HCT116 (cell line): ENCODE measurements around the gene PRPF40B. TPM values are rescaled to one million over a fixed set of nuclear protein-coding genes. Genes with fewer than 3 reads are reported as not detected.

Experiments used
- ATAC-seq: fragments of 200-7000 bp; cut with Tn5 transposase; 2 replicates; pipeline ENCODE4 v1.9.1; 2020; ENCODE audit warnings: mild to moderate bottlenecking, moderate library complexity
- Bru-seq: library from RNA; stranded (reverse); fragments of 400-500 nt; gene quantifications from one replicate; lab custom pipeline; 2021; lab: Mats Ljungman, UMichigan
- BruChase-seq, 2 experiments: library from RNA; stranded (reverse); fragments of 400-500 nt; gene quantifications; one replicate each; lab custom pipeline; 2021; lab: Mats Ljungman, UMichigan
- BruUV-seq: library from RNA; stranded (reverse); fragments of 400-500 nt; replicated peaks from 2 replicates; lab custom pipeline; 2021; lab: Mats Ljungman, UMichigan
- CTCF ChIA-PET: fragments of 300-600 bp; sonication (Branson Sonifier 250); formaldehyde crosslinking; loops from one replicate; lab custom pipeline; 2021; ENCODE audit warnings: antibody characterized with exemption; lab: Charles Lee
- POLR2A ChIA-PET: fragments of 300-600, 350-600 bp; sonication (Branson Sonifier 250); formaldehyde crosslinking; loops from one replicate; lab custom pipeline; 2021; ENCODE audit warnings: antibody characterized with exemption; lab: Charles Lee
- RAD21 ChIA-PET, 2 experiments: fragments of 300-600 bp; sonication (Branson Sonifier 250); formaldehyde crosslinking; loops; one replicate each; lab custom pipeline; 2023; ENCODE audit warnings: low total read pairs in 2 of 2; ENCODE audit not compliant: uncharacterized antibody in 2 of 2, unreplicated experiment in 2 of 2, low non-redundant PET in 1 of 2; lab: Charles Lee
- DNase-seq: peaks from one replicate; pipeline ENCODE4 v3.0.0-alpha.2; 2010; ENCODE audit warnings: low read depth, low spot score
- H2AFZ ChIP-seq: fragments of 200-600 bp; shearing (Covaris generic), sonication (generic); 2 replicates; pipeline ENCODE4 v1.6.1; 2017; ENCODE audit warnings: low read depth, mixed run types, mixed read lengths, antibody characterized with exemption, low read length; ENCODE audit not compliant: poor library complexity, severe bottlenecking
- H3K27ac ChIP-seq: 2 replicates; pipeline ENCODE4 v1.5.1; 2012; ENCODE audit warnings: low read depth, low read length
- H3K27me3 ChIP-seq: fragments of 200-600 bp; sonication (generic); 2 replicates; pipeline ENCODE4 v1.6.1; 2016; ENCODE audit warnings: mixed run types, low read length, mixed read lengths; ENCODE audit not compliant: insufficient read depth
- H3K36me3 ChIP-seq, 2 experiments: fragments of 200-500 bp in 1 of 2; fragments of 200-600 bp in 1 of 2; sonication (Bioruptor generic) in 1 of 2; sonication (generic) in 1 of 2; 2 replicates each; pipeline versions ENCODE4 v1.5.1 to v1.6.1; 2014 to 2016; ENCODE audit warnings: low read length in 2 of 2, inconsistent platforms in 1 of 2, mixed read lengths in 1 of 2, mixed run types in 1 of 2; ENCODE audit not compliant: insufficient read depth in 2 of 2, control insufficient read depth in 1 of 2
- H3K4me1 ChIP-seq, 2 experiments: fragments of 200-600 bp in 1 of 2; sonication (generic) in 1 of 2; 2 replicates each; pipeline versions ENCODE4 v1.5.1 to v1.6.1; 2012 to 2017; ENCODE audit warnings: low read length in 2 of 2, inconsistent platforms in 1 of 2, mild to moderate bottlenecking in 1 of 2, mixed read lengths in 1 of 2, mixed run types in 1 of 2, moderate library complexity in 1 of 2; ENCODE audit not compliant: insufficient read depth in 2 of 2, control insufficient read depth in 1 of 2
- H3K4me2 ChIP-seq: fragments of 200-600 bp; sonication (generic); 2 replicates; pipeline ENCODE4 v1.6.1; 2017; ENCODE audit warnings: mixed run types, low read length, mixed read lengths
- H3K4me3 ChIP-seq, 2 experiments: fragments of 200-600 bp in 1 of 2; sonication (generic) in 1 of 2; replicated peaks in 1 of 2; 2 replicates each; pipeline ENCODE4 v1.5.1; 2011 to 2016; ENCODE audit warnings: low read length in 2 of 2, control low read depth in 1 of 2, low read depth in 1 of 2, mild to moderate bottlenecking in 1 of 2, mixed read lengths in 1 of 2, mixed run types in 1 of 2
- H3K79me2 ChIP-seq: fragments of 200-600 bp; sonication (generic); 2 replicates; pipeline ENCODE4 v1.6.1; 2017; ENCODE audit warnings: mild to moderate bottlenecking, mixed run types, low read length, moderate library complexity, mixed read lengths; ENCODE audit not compliant: insufficient read depth
- H3K9ac ChIP-seq: fragments of 200-600 bp; sonication (generic); 2 replicates; pipeline ENCODE4 v1.6.1; 2016; ENCODE audit warnings: low read length, mixed read lengths
- H3K9me2 ChIP-seq: fragments of 200-600 bp; sonication (generic), shearing (Covaris generic); 2 replicates; pipeline ENCODE4 v1.6.1; 2017; ENCODE audit warnings: mixed run types, mild to moderate bottlenecking, moderate library complexity; ENCODE audit not compliant: insufficient read depth
- H3K9me3 ChIP-seq, 2 experiments: fragments of 200-500 bp in 1 of 2; fragments of 200-600 bp in 1 of 2; sonication (Bioruptor generic) in 1 of 2; sonication (generic) in 1 of 2; 2 replicates each; pipeline ENCODE4 v1.6.1; 2014 to 2017; ENCODE audit warnings: low read length in 2 of 2, mixed read lengths in 2 of 2, inconsistent platforms in 1 of 2, low read depth in 1 of 2, mild to moderate bottlenecking in 1 of 2, mixed run types in 1 of 2, moderate library complexity in 1 of 2; ENCODE audit not compliant: control insufficient read depth in 1 of 2, insufficient read depth in 1 of 2
- H4K20me1 ChIP-seq: fragments of 200-600 bp; sonication (generic), shearing (Covaris generic); 2 replicates; pipeline ENCODE4 v1.6.1; 2017; ENCODE audit warnings: mixed run types, mild to moderate bottlenecking, moderate library complexity; ENCODE audit not compliant: insufficient read depth
- CTCF ChIP-seq, 3 experiments: fragments of 200-600 bp in 1 of 3; sonication (generic) in 1 of 3; IDR thresholded peaks in 2 of 3; conservative IDR thresholded peaks in 1 of 3; 2 replicates each; pipeline ENCODE4 v1.5.1; 2012 to 2017; ENCODE audit warnings: low read depth in 2 of 3, low read length in 2 of 3, antibody characterized with exemption in 1 of 3, borderline replicate concordance in 1 of 3, control low read depth in 1 of 3, mild to moderate bottlenecking in 1 of 3, mixed read lengths in 1 of 3, mixed run types in 1 of 3, moderate library complexity in 1 of 3; ENCODE audit not compliant: insufficient read depth in 1 of 3
- EGR1 ChIP-seq: IDR thresholded peaks from 2 replicates; pipeline ENCODE4 v1.6.1; 2012; ENCODE audit warnings: low read depth
- ELF1 ChIP-seq: IDR thresholded peaks from 2 replicates; pipeline ENCODE4 v1.6.1; 2012; ENCODE audit warnings: low read depth, borderline replicate concordance
- EZH2 ChIP-seq: fragments of 200-600 bp; sonication (generic); IDR thresholded peaks from 2 replicates; pipeline ENCODE4 v1.6.1; 2017; ENCODE audit warnings: antibody characterized with exemption, mixed run types
- FOSL1 ChIP-seq: IDR thresholded peaks from 2 replicates; pipeline ENCODE4 v1.6.1; 2012; ENCODE audit warnings: low read depth
- JUND ChIP-seq: IDR thresholded peaks from 2 replicates; pipeline ENCODE4 v1.6.1; 2012
- MAX ChIP-seq: IDR thresholded peaks from 2 replicates; pipeline ENCODE4 v1.6.1; 2012
- POLR2A ChIP-seq: IDR thresholded peaks from 2 replicates; pipeline ENCODE4 v1.7.0; 2011; ENCODE audit warnings: borderline replicate concordance; ENCODE audit not compliant: insufficient read depth, insufficient read length; ENCODE audit errors: extremely low read depth
- POLR2AphosphoS5 ChIP-seq: IDR thresholded peaks from 2 replicates; pipeline ENCODE4 v1.6.1; 2011; ENCODE audit warnings: mild to moderate bottlenecking, low read depth, low read length, moderate library complexity
- RAD21 ChIP-seq: IDR thresholded peaks from 2 replicates; pipeline ENCODE4 v1.6.1; 2012; ENCODE audit warnings: low read depth, mild to moderate bottlenecking
- REST ChIP-seq: IDR thresholded peaks from 2 replicates; pipeline ENCODE4 v1.6.1; 2012; ENCODE audit warnings: low read depth
- SP1 ChIP-seq: IDR thresholded peaks from 2 replicates; pipeline ENCODE4 v1.6.1; 2012; ENCODE audit warnings: low read depth
- SRF ChIP-seq: IDR thresholded peaks from 2 replicates; pipeline ENCODE4 v1.6.1; 2012; ENCODE audit warnings: low read depth
- YY1 ChIP-seq: IDR thresholded peaks from 2 replicates; pipeline ENCODE4 v1.6.1; 2011; ENCODE audit warnings: low read length, low read depth, moderate library complexity, mild to moderate bottlenecking; ENCODE audit not compliant: insufficient replicate concordance; ENCODE audit errors: extremely low read depth
- ZBTB33 ChIP-seq: IDR thresholded peaks from 2 replicates; pipeline ENCODE4 v1.6.1; 2011; ENCODE audit warnings: mild to moderate bottlenecking, low read length, moderate library complexity; ENCODE audit not compliant: insufficient replicate concordance; ENCODE audit errors: extremely low read depth
- ZNF274 ChIP-seq: fragments of 200-500 bp; sonication (Bioruptor generic); IDR thresholded peaks from 2 replicates; pipeline ENCODE4 v1.6.1; 2014; ENCODE audit warnings: mild to moderate bottlenecking, low read depth, low read length, inconsistent platforms
- intact Hi-C: fragments of 100-400 bp; cut with micrococcal nuclease; formaldehyde crosslinking; loops from 2 replicates; pipeline ENCODE4 v1.10.0; 2022
- long read RNA-seq: library from polyadenylated mRNA; unstranded; transcript quantifications from one replicate; pipeline ENCODE4 v2.0.0, GENCODE V29; 2021; ENCODE audit not compliant: unreplicated experiment
- polyA plus RNA-seq: library from polyadenylated mRNA; unstranded; fragments of >200 nt; gene quantifications from 2 replicates; pipeline ENCODE4 v1.2.1, GENCODE V29; 2012; ENCODE audit warnings: missing spikeins
- total RNA-seq: library from RNA; stranded (reverse); gene quantifications from one replicate; pipeline ENCODE4 v1.2.1, GENCODE V29; 2021; ENCODE audit not compliant: unreplicated experiment

PRPF40B gene
- 29.0 TPM for total RNA-seq
- polyA plus RNA-seq = 24.5 and 24.7 TPM in 2 replicates
- percentile 66 among the genes with signal in this experiment for Bru-seq, nascent RNA
- percentile 67 among the genes with signal in this experiment for BruChase-seq, experiment 1, labeled RNA remaining after a 6-hour chase
- BruChase-seq, experiment 2, labeled RNA remaining after a 2-hour chase = percentile 73 among the genes with signal in this experiment
- long read RNA-seq, partial matches to known transcripts = 25 of 51 reads
- long read RNA-seq, other reads (novel, unspliced or antisense) = 22 of 51 reads

GRCh38 chr12:49623142-49623904 is at the start of gene PRPF40B:
Gene PRPF40B (plus strand): TSS chr12:49623561. CDS start chr12:49623591, 30 bp downstream.
- Histone ChIP-seq H3K9me3 (no peaks in the 10 kb centered on the region), H3K4me2 (peak within 1 kb of the TSS; percentile 92), H3K27me3 (no peaks in the 10 kb centered on the region), H3K4me1 (peaks cover 22 to 63% of the 10 kb centered on the region in 2 experiments), H3K4me3 (peak within 1 kb of the TSS; percentile 60 to 67), H3K9ac (peak within 1 kb of the TSS; percentile 75), H2AFZ (peak within 1 kb of the TSS; percentile 13), H3K79me2 (no peaks in the 10 kb centered on the region; the same call in 1 of the 2 replicates), H4K20me1 (no peaks in the 10 kb centered on the region), H3K27ac (peak within 1 kb of the TSS; percentile 66), H3K36me3 (no peaks in the 10 kb centered on the region), H3K9me2 (no peaks in the 10 kb centered on the region)
- ChIA-PET CTCF (interaction anchor here (0.6 to 1.5 kb wide), 10 partner anchors 9 to 325 kb away, joined by 3 to 9 read pairs (median 4); partner anchors contain the start of genes TMBIM6 and TROAP), RAD21 (interaction anchor here in 1 of 2 experiments (0.7 kb wide), 1 partner anchor 118 kb away, joined by 3 read pairs; the partner anchor contains the start of gene TMBIM6), POLR2A (interaction anchor here (0.5 to 1.7 kb wide), 5 partner anchors 21 to 349 kb away, joined by 3 to 9 read pairs (median 4); partner anchors contain the start of gene TMBIM6)
- intact Hi-C loops = no loop called here
- no TSS peak for BruUV-seq
- ATAC-seq (peak; percentile 85), DNase-seq (peak; percentile 48)
- TF ChIP-seq ELF1 = no peak
- no peak for TF ChIP-seq FOSL1
- TF ChIP-seq EZH2 = no peak
- TF ChIP-seq YY1 = no peak
- TF ChIP-seq POLR2AphosphoS5 = peak; percentile 97
- no peak for TF ChIP-seq ZNF274
- TF ChIP-seq REST = no peak
- no peak for TF ChIP-seq ZBTB33
- TF ChIP-seq POLR2A = peak; percentile 94
- peak; percentile 54; the same call in 1 of the 2 replicates for TF ChIP-seq MAX
- TF ChIP-seq RAD21 = peak; percentile 36; the same call in 1 of the 2 replicates
- no peak for TF ChIP-seq JUND
- peak; percentile 37 to 60 (median 40); a peak in 5 of 6 replicates for TF ChIP-seq CTCF (IDR thresholded peaks at IDR 0.05 in 2 of 3, conservative IDR thresholded peaks at IDR 0.05 in 1 of 3; ENCODE audit: borderline replicate concordance in 1 of 3, insufficient read depth in 1 of 3, low read depth in 2 of 3, low read length in 2 of 3)
- no peak for TF ChIP-seq SRF
- peak; percentile 96 for TF ChIP-seq EGR1
- TF ChIP-seq SP1 = peak; percentile 77
